HG02571 (cell line): ENCODE results near the gene S100P.
"Not testable (repeated sequence)": the region's sequence is repeated elsewhere in the genome, so short reads cannot be mapped to it uniquely, and the experiment has no call there.

Experiments used
- ATAC-seq: cut with Tn5 transposase; IDR thresholded peaks from one replicate; pipeline ENCODE4 v1.9.1; 2021; ENCODE audit warnings: mild to moderate bottlenecking, moderate library complexity; ENCODE audit not compliant: unreplicated experiment

S100P gene

GRCh38 chr4:6672541-6673190 lies 21.0 kb upstream of the S100P start:
- not testable (repeated sequence) for ATAC-seq

- ATAC-seq: not testable (repeated sequence)
Measured at GRCh38 chr4:6673191-6673659, 20.5 kb upstream of the S100P start.

GRCh38 chr4:6673660-6674499 lies 19.8 kb upstream of the S100P start:
- ATAC-seq: peak; percentile 72

GRCh38 chr4:6674500-6675149 lies 19.1 kb upstream of the S100P start:
- ATAC-seq: peak; percentile 34

- ATAC-seq: no peak
Measured at GRCh38 chr4:6676722-6677558, 16.7 kb upstream of the S100P start.

GRCh38 chr4:6680372-6681034 lies 13.2 kb upstream of the S100P start:
- no peak for ATAC-seq

- ATAC-seq: no peak
Measured at GRCh38 chr4:6681191-6681590, 12.5 kb upstream of the S100P start.

GRCh38 chr4:6682862-6683590 lies 10.7 kb upstream of the S100P start:
- no peak for ATAC-seq

GRCh38 chr4:6684656-6685055 lies 9.0 kb upstream of the S100P start:
- no peak for ATAC-seq

GRCh38 chr4:6686104-6686787 lies 7.4 kb upstream of the S100P start:
- no peak for ATAC-seq

- no peak for ATAC-seq
Measured at GRCh38 chr4:6687947-6688878, 5.5 kb upstream of the S100P start.

- ATAC-seq: peak; percentile 61
Measured at GRCh38 chr4:6688879-6689505, 4.7 kb upstream of the S100P start.

GRCh38 chr4:6689506-6689960 lies 4.1 kb upstream of the S100P start:
- ATAC-seq: no peak

GRCh38 chr4:6692379-6692778 lies 1.3 kb upstream of the S100P start:
- no peak for ATAC-seq

- no peak for ATAC-seq
Measured at GRCh38 chr4:6692806-6693205, 872 bp upstream of the S100P start.

GRCh38 chr4:6694177-6694901 lies 661 bp downstream of the S100P start:
- no peak for ATAC-seq
